MM.1S (cell line): Measurements from ENCODE around the gene GPRIN3.

Experiments used
- CTCF ChIP-seq: fragments of 300-600 bp; sonication (generic); IDR thresholded peaks from 2 replicates; pipeline ENCODE4 v1.5.1; 2016; ENCODE audit warnings: antibody characterized with exemption, low read length, mixed read lengths
- EZH2 ChIP-seq: fragments of 300-600 bp; sonication (generic); optimal IDR thresholded peaks from 2 replicates; pipeline ENCODE3; 2017; ENCODE audit warnings: low read depth, mild to moderate bottlenecking, antibody characterized with exemption, low read length, mixed read lengths
- EZH2phosphoT487 ChIP-seq: fragments of 300-600 bp; sonication (generic); IDR thresholded peaks from 2 replicates; pipeline ENCODE4 v1.6.1; 2018; ENCODE audit warnings: antibody characterized with exemption, low read length

- TF ChIP-seq CTCF (no peak), EZH2 (no peak), EZH2phosphoT487 (no peak)
Measured at GRCh38 chr4:89352541-89352940, 44.9 kb upstream of the GPRIN3 start.
